Measurements from ENCODE around the gene CYP4V2.

The CYP4V2 gene

GRCh38 chr4:186205156-186205555, 13.8 kb downstream of the CYP4V2 start:
- no peak overlapping the region for H3K9ac ChIP-seq
- no peak overlapping the region for H3K27ac ChIP-seq
- H3K4me1 ChIP-seq (ENCODE audit: low read depth, poor library complexity, severe bottlenecking), result peaks cover 6% of the 10 kb centered on the region
- H3K36me3 ChIP-seq (ENCODE audit: insufficient read depth), result no peaks in the 10 kb centered on the region
- H3K4me2 ChIP-seq, result no peak overlapping the region
- no peak overlapping the region for H2AFZ ChIP-seq (ENCODE audit: low read depth)
- TF ChIP-seq CTCF (conservative IDR thresholded peaks at IDR 0.05; ENCODE audit: low read depth, low read length), result no peak
- no peaks in the 10 kb centered on the region for H3K27me3 ChIP-seq (ENCODE audit: insufficient read depth, low read depth)
- H4K20me1 ChIP-seq (ENCODE audit: insufficient read depth), result no peaks in the 10 kb centered on the region
- no peak overlapping the region for H3K4me3 ChIP-seq (IDR thresholded peaks at IDR 0.05; ENCODE audit: insufficient read depth, low read depth, low read length)
- H3K79me2 ChIP-seq (ENCODE audit: insufficient read depth, low read depth), result no peaks in the 10 kb centered on the region

GRCh38 chr4:186216465-186217024, 25.2 kb downstream of the CYP4V2 start:
- Histone ChIP-seq H3K4me3 (IDR thresholded peaks at IDR 0.05; ENCODE audit: insufficient read depth, low read depth, low read length) (no peak overlapping the region), H3K36me3 (ENCODE audit: insufficient read depth) (no peaks in the 10 kb centered on the region), H3K79me2 (ENCODE audit: insufficient read depth, low read depth) (no peaks in the 10 kb centered on the region), H4K20me1 (ENCODE audit: insufficient read depth) (no peaks in the 10 kb centered on the region), H3K4me2 (no peak overlapping the region), H2AFZ (ENCODE audit: low read depth) (no peak overlapping the region), H3K27me3 (ENCODE audit: insufficient read depth, low read depth) (no peaks in the 10 kb centered on the region), H3K4me1 (ENCODE audit: low read depth, poor library complexity, severe bottlenecking) (no peaks in the 10 kb centered on the region), H3K9ac (no peak overlapping the region), H3K27ac (no peak overlapping the region)
- TF ChIP-seq CTCF (conservative IDR thresholded peaks at IDR 0.05; ENCODE audit: low read depth, low read length), result no peak

- TF ChIP-seq CTCF (conservative IDR thresholded peaks at IDR 0.05; ENCODE audit: low read depth, low read length), result no peak
- Histone ChIP-seq H3K27me3 (ENCODE audit: insufficient read depth, low read depth) (no peaks in the 10 kb centered on the region), H3K9ac (no peak overlapping the region), H3K27ac (no peak overlapping the region), H2AFZ (ENCODE audit: low read depth) (no peak overlapping the region), H3K36me3 (ENCODE audit: insufficient read depth) (no peaks in the 10 kb centered on the region), H3K4me3 (IDR thresholded peaks at IDR 0.05; ENCODE audit: insufficient read depth, low read depth, low read length) (no peak overlapping the region), H3K79me2 (ENCODE audit: insufficient read depth, low read depth) (no peaks in the 10 kb centered on the region), H4K20me1 (ENCODE audit: insufficient read depth) (no peaks in the 10 kb centered on the region), H3K4me1 (ENCODE audit: low read depth, poor library complexity, severe bottlenecking) (no peaks in the 10 kb centered on the region), H3K4me2 (no peak overlapping the region)
Measured at GRCh38 chr4:186217733-186218293, 26.4 kb downstream of the CYP4V2 start.

- Histone ChIP-seq H3K4me2 (no peak overlapping the region), H3K36me3 (ENCODE audit: insufficient read depth) (no peaks in the 10 kb centered on the region), H3K4me1 (ENCODE audit: low read depth, poor library complexity, severe bottlenecking) (no peaks in the 10 kb centered on the region), H4K20me1 (ENCODE audit: insufficient read depth) (no peaks in the 10 kb centered on the region), H3K79me2 (ENCODE audit: insufficient read depth, low read depth) (no peaks in the 10 kb centered on the region), H3K27ac (no peak overlapping the region), H3K9ac (no peak overlapping the region), H2AFZ (ENCODE audit: low read depth) (no peak overlapping the region), H3K27me3 (ENCODE audit: insufficient read depth, low read depth) (no peaks in the 10 kb centered on the region), H3K4me3 (IDR thresholded peaks at IDR 0.05; ENCODE audit: insufficient read depth, low read depth, low read length) (no peak overlapping the region)
- TF ChIP-seq CTCF (conservative IDR thresholded peaks at IDR 0.05; ENCODE audit: low read depth, low read length), result no peak
Measured at GRCh38 chr4:186221624-186222023, 30.3 kb downstream of the CYP4V2 start.

Measured in KMS-11 (cell line).